Measurements from ENCODE around the gene PLEKHM1.
"Not testable (repeated sequence)": the region's sequence is repeated elsewhere in the genome, so short reads cannot be mapped to it uniquely, and the experiment has no call there.

DNA sequence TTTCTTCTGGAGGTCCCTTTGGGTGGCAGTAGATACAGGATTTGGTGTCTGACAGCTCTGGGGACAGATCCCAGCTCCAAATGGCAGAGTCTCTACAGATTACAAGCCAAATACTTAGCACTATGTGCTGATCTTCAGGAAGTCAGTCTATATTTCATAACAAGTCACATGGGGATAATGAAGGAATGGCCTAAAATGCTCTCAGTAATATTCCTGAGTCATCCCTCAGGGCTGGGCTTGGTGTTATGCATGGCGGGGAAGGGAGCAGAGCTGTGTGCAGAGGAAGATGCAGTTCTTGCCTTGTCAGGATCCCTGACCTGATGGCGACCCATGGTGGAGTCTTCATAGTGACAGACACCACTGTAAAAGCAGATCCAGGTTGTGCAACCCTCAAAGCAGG, 10.0 kb upstream of the PLEKHM1 start:
- not testable (repeated sequence) for TF ChIP-seq EZH2phosphoT487 (IDR thresholded peaks at IDR 0.05; ENCODE audit: insufficient read depth, low read depth); EZH2 (IDR thresholded peaks at IDR 0.05; ENCODE audit: insufficient read depth, poor library complexity, severe bottlenecking)

Data from GM23248 (cell line).